ENCODE measurements around the gene MILR1. TPM values are rescaled to one million over a fixed set of nuclear protein-coding genes. Genes with fewer than 3 reads are reported as not detected.

MILR1 gene
- polyA plus RNA-seq, 2 of the 4 experiments (the other 2 are of a cell fraction) = 2.3 to 12.2 TPM

GRCh38 chr17:64496348-64496785, 47.5 kb downstream of the MILR1 start:
- peak overlapping the region; percentile 87 to 91 for H3K27ac ChIP-seq
- FAIRE-seq (no peak), ATAC-seq (no peak), DNase-seq (ENCODE audit: low read depth in 1 of 2, low spot score in 1 of 2) (no peak)
- H3K4me3 ChIP-seq = peak overlapping the region; percentile 70
- TF ChIP-seq HEYL (CRISPR knock-in tag; IDR thresholded peaks at IDR 0.05) (no peak), ELK1 (IDR thresholded peaks at IDR 0.05; ENCODE audit: low read depth, low read length) (no peak), NFE2L2 (conservative IDR thresholded peaks at IDR 0.05; ENCODE audit: low read length) (no peak), FOXS1 (CRISPR knock-in tag; IDR thresholded peaks at IDR 0.05) (no peak), ESRRA (IDR thresholded peaks at IDR 0.05; ENCODE audit: borderline replicate concordance, low read length) (no peak), FOSL2 (IDR thresholded peaks at IDR 0.05) (no peak), FOSL2 (CRISPR knock-in tag; IDR thresholded peaks at IDR 0.05) (no peak), KDM1A (IDR thresholded peaks at IDR 0.05; ENCODE audit: low read depth) (no peak)
- CTCF ChIA-PET = interaction anchor here (0.6 to 12.8 kb wide), 13 partner anchors 10 to 485 kb away, joined by 3 to 300 read pairs (median 4); partner anchors contain the start of genes CEP95 and DDX5
- POLR2A ChIA-PET = interaction anchor here (0.9 to 3.3 kb wide), 5 partner anchors 10 to 148 kb away, joined by 3 to 132 read pairs (median 5); partner anchors contain the start of genes CEP95 and DDX5
- no peaks in the 10 kb centered on the region for H3K9me3 ChIP-seq
- H3K4me2 ChIP-seq = peak overlapping the region; percentile 86
- WGBS (ENCODE audit: missing lambda C conversion rate) = 10% methylated on average over 20 of the region's 20 CpGs
- peaks cover 61% of the 10 kb centered on the region for H3K4me1 ChIP-seq

GRCh38 chr17:64496786-64497564, 48.1 kb downstream of the MILR1 start, which contains the start of gene POLG2:
TSS of gene POLG2 (minus strand) at chr17:64497054. CDS start at chr17:64496968, 86 bp downstream.
- peak within 1 kb of the TSS; percentile 86 for H3K4me2 ChIP-seq
- POLR2A ChIA-PET = interaction anchor here (0.7 to 3.3 kb wide), 8 partner anchors 9 to 148 kb away, joined by 3 to 132 read pairs (median 4); partner anchors contain the start of genes CEP95 and DDX5
- CTCF ChIA-PET = interaction anchor here (0.6 to 12.8 kb wide), 17 partner anchors 9 to 484 kb away, joined by 3 to 300 read pairs (median 4); partner anchors contain the start of genes CEP95 and DDX5
- ATAC-seq (peak; percentile 86 to 88), DNase-seq (ENCODE audit: low read depth in 1 of 2, low spot score in 1 of 2) (peak; percentile 96 to 97), FAIRE-seq (peak; percentile 79)
- peaks cover 60% of the 10 kb centered on the region for H3K4me1 ChIP-seq
- WGBS (ENCODE audit: missing lambda C conversion rate) = 2% methylated on average over 50 of the region's 50 CpGs
- H3K9me3 ChIP-seq = no peaks in the 10 kb centered on the region
- peak within 1 kb of the TSS; percentile 70 for H3K4me3 ChIP-seq
- H3K27ac ChIP-seq = peak within 1 kb of the TSS; percentile 87 to 91
- TF ChIP-seq PHF8 (IDR thresholded peaks at IDR 0.05; ENCODE audit: borderline replicate concordance, low read depth) = peak; percentile 58; the same call in 1 of the 2 replicates
- TF ChIP-seq BHLHE40 (IDR thresholded peaks at IDR 0.05; ENCODE audit: low read depth, low read length) = no peak
- TF ChIP-seq HOXB5 (CRISPR knock-in tag; IDR thresholded peaks at IDR 0.05) = peak; percentile 44; the same call in 1 of the 2 replicates
- TF ChIP-seq USF2 (IDR thresholded peaks at IDR 0.05) = 0 out of 2 replicates have a peak, but pooled peaks have one; percentile 24
- TF ChIP-seq EHF (CRISPR knock-in tag; IDR thresholded peaks at IDR 0.05) = peak; percentile 81
- no peak for TF ChIP-seq HDAC2 (IDR thresholded peaks at IDR 0.05)
- TF ChIP-seq MYC (IDR thresholded peaks at IDR 0.05; ENCODE audit: borderline replicate concordance, low read length) = 0 out of 2 replicates have a peak, but pooled peaks have one; percentile 22
- peak; percentile 68; the same call in 1 of the 2 replicates for TF ChIP-seq ATOH8 (CRISPR knock-in tag; IDR thresholded peaks at IDR 0.05; ENCODE audit: low read depth)
- peak; percentile 62; the same call in 1 of the 2 replicates for TF ChIP-seq MAZ (IDR thresholded peaks at IDR 0.05; ENCODE audit: borderline replicate concordance, low read depth, low read length)
- 0 out of 2 replicates have a peak, but pooled peaks have one; percentile 35 for TF ChIP-seq ESRRA (IDR thresholded peaks at IDR 0.05; ENCODE audit: borderline replicate concordance, low read length)
- TF ChIP-seq RFX5 (IDR thresholded peaks at IDR 0.05) = no peak
- no peak for TF ChIP-seq EP300 (IDR thresholded peaks at IDR 0.05)
- TF ChIP-seq HEYL (CRISPR knock-in tag; IDR thresholded peaks at IDR 0.05) = no peak; the same call in 1 of the 2 replicates
- no peak for TF ChIP-seq JUNB (IDR thresholded peaks at IDR 0.05)
- no peak for TF ChIP-seq NPAS2 (CRISPR knock-in tag; IDR thresholded peaks at IDR 0.05; ENCODE audit: borderline replicate concordance)
- no peak for TF ChIP-seq ZSCAN20 (CRISPR knock-in tag; IDR thresholded peaks at IDR 0.05)
- TF ChIP-seq BCL3 (IDR thresholded peaks at IDR 0.05) = peak; percentile 86
- TF ChIP-seq RCOR1 (IDR thresholded peaks at IDR 0.05; ENCODE audit: low read depth, low read length) = no peak
- TF ChIP-seq KDM1A (IDR thresholded peaks at IDR 0.05; ENCODE audit: low read depth) = no peak
- TF ChIP-seq TFCP2L1 (CRISPR knock-in tag; IDR thresholded peaks at IDR 0.05) = peak; percentile 97
- peak; percentile 99 for TF ChIP-seq HOXA7 (CRISPR knock-in tag; IDR thresholded peaks at IDR 0.05)
- no peak; the same call in 1 of the 2 replicates for TF ChIP-seq HOXB13 (CRISPR knock-in tag; IDR thresholded peaks at IDR 0.05; ENCODE audit: low read depth)
- TF ChIP-seq ZNF302 (CRISPR knock-in tag; IDR thresholded peaks at IDR 0.05) = no peak
- TF ChIP-seq HMGXB4 (CRISPR knock-in tag; IDR thresholded peaks at IDR 0.05; ENCODE audit: borderline replicate concordance) = no peak; the same call in none of the 2 replicates
- peak; percentile 95 for TF ChIP-seq JUN (IDR thresholded peaks at IDR 0.05)

Data from A549 (cell line).